ENCODE data around the gene RFX1.

DNA sequence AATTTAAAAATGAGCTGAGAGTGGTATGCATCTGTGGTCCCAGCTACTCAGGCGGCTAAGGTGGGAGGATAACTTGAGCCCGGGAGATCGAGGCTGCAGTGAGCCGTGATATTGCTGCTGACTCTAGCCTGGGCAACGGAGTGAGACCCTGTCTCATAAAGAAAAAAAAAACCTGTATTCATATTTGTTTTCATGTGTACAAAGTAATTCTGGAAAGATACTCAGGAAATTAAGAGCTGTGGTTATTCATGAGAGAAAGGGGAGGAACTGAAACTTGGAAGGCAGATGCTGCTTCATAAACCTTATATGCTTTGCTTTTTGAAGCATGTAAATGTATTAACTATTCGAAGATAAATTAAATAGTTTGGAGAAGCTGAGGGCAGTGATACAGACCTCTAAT is 13.0 kb upstream of the RFX1 start:
- TF ChIP-seq, protein P1, sequence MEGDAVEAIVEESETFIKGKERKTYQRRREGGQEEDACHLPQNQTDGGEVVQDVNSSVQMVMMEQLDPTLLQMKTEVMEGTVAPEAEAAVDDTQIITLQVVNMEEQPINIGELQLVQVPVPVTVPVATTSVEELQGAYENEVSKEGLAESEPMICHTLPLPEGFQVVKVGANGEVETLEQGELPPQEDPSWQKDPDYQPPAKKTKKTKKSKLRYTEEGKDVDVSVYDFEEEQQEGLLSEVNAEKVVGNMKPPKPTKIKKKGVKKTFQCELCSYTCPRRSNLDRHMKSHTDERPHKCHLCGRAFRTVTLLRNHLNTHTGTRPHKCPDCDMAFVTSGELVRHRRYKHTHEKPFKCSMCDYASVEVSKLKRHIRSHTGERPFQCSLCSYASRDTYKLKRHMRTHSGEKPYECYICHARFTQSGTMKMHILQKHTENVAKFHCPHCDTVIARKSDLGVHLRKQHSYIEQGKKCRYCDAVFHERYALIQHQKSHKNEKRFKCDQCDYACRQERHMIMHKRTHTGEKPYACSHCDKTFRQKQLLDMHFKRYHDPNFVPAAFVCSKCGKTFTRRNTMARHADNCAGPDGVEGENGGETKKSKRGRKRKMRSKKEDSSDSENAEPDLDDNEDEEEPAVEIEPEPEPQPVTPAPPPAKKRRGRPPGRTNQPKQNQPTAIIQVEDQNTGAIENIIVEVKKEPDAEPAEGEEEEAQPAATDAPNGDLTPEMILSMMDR (IDR thresholded peaks at IDR 0.05; ENCODE audit: low read depth, low read length, poor library complexity, severe bottlenecking), result no peak
- TF ChIP-seq EZH2phosphoT487 (IDR thresholded peaks at IDR 0.05; ENCODE audit: borderline replicate concordance, low read length), result no peak

Measured in DOHH2 (cell line).